ENCODE results near the gene SLC13A3.

SLC13A3 gene

GRCh38 chr20:46609043-46609442 is 42.2 kb downstream of the SLC13A3 start:
- no peak for DNase-seq (ENCODE audit: low read depth, low spot score)

GRCh38 chr20:46607849-46608497 is 43.3 kb downstream of the SLC13A3 start:
- no peak overlapping the region for H3K27ac ChIP-seq
- DNase-seq (ENCODE audit: low read depth, low spot score): no peak

More at GRCh38 chr20:46609043-46609442, 42.2 kb downstream of the SLC13A3 start:
- no peak overlapping the region for H3K27ac ChIP-seq

- no peak for DNase-seq (ENCODE audit: low read depth, low spot score)
- no peak overlapping the region for H3K27ac ChIP-seq
Observed at GRCh38 chr20:46607191-46607848, 43.9 kb downstream of the SLC13A3 start.

GRCh38 chr20:46606817-46607190 is 44.5 kb downstream of the SLC13A3 start:
- no peak for DNase-seq (ENCODE audit: low read depth, low spot score)
- H3K27ac ChIP-seq: no peak overlapping the region

- no peak overlapping the region for H3K27ac ChIP-seq
- no peak for DNase-seq (ENCODE audit: low read depth, low spot score)
Observed at GRCh38 chr20:46605978-46606816, 45.1 kb downstream of the SLC13A3 start.

GRCh38 chr20:46605181-46605580 is 46.1 kb downstream of the SLC13A3 start:
- no peak for DNase-seq (ENCODE audit: low read depth, low spot score)
- no peak overlapping the region for H3K27ac ChIP-seq

- no peak overlapping the region for H3K27ac ChIP-seq
- no peak for DNase-seq (ENCODE audit: low read depth, low spot score)
Observed at GRCh38 chr20:46604551-46605133, 46.6 kb downstream of the SLC13A3 start.

- no peak for DNase-seq (ENCODE audit: low read depth, low spot score)
- no peak overlapping the region for H3K27ac ChIP-seq
Observed at GRCh38 chr20:46602429-46602828, 48.8 kb downstream of the SLC13A3 start.

GRCh38 chr20:46601603-46602122 is 49.6 kb downstream of the SLC13A3 start:
- DNase-seq (ENCODE audit: low read depth, low spot score): no peak
- no peak overlapping the region for H3K27ac ChIP-seq

GRCh38 chr20:46600286-46600752 is 50.9 kb downstream of the SLC13A3 start:
- no peak overlapping the region for H3K27ac ChIP-seq
- no peak for DNase-seq (ENCODE audit: low read depth, low spot score)

- no peak for DNase-seq (ENCODE audit: low read depth, low spot score)
- no peak overlapping the region for H3K27ac ChIP-seq
Observed at GRCh38 chr20:46599227-46599987, 51.9 kb downstream of the SLC13A3 start.

- DNase-seq (ENCODE audit: low read depth, low spot score): no peak
- no peak overlapping the region for H3K27ac ChIP-seq
Observed at GRCh38 chr20:46595933-46596332, 55.3 kb downstream of the SLC13A3 start.

GRCh38 chr20:46594725-46595124 is 56.5 kb downstream of the SLC13A3 start:
- no peak for DNase-seq (ENCODE audit: low read depth, low spot score)
- no peak overlapping the region for H3K27ac ChIP-seq

- no peak for DNase-seq (ENCODE audit: low read depth, low spot score)
- no peak overlapping the region for H3K27ac ChIP-seq
Observed at GRCh38 chr20:46592580-46593362, 58.5 kb downstream of the SLC13A3 start.

GRCh38 chr20:46590443-46590842 is 60.8 kb downstream of the SLC13A3 start:
- no peak overlapping the region for H3K27ac ChIP-seq
- no peak for DNase-seq (ENCODE audit: low read depth, low spot score)

GRCh38 chr20:46588532-46589511 is 62.4 kb downstream of the SLC13A3 start:
- DNase-seq (ENCODE audit: low read depth, low spot score): no peak
- H3K27ac ChIP-seq: no peak overlapping the region

- DNase-seq (ENCODE audit: low read depth, low spot score): no peak
- no peak overlapping the region for H3K27ac ChIP-seq
Observed at GRCh38 chr20:46587986-46588385, 63.3 kb downstream of the SLC13A3 start.

GRCh38 chr20:46586724-46587123 is 64.5 kb downstream of the SLC13A3 start:
- no peak for DNase-seq (ENCODE audit: low read depth, low spot score)

More at GRCh38 chr20:46586724-46587123, 64.5 kb downstream of the SLC13A3 start:
- no peak overlapping the region for H3K27ac ChIP-seq

Data from epithelial cell of prostate (primary cell).